HG02588 (cell line): ENCODE data around the gene C1R.
A peak's percentile ranks its signal among the peaks of the same experiment; 100 is the strongest.

Experiments
- ATAC-seq: cut with Tn5 transposase; IDR thresholded peaks from one replicate; pipeline ENCODE4 v1.9.1; 2021; ENCODE audit warnings: mild to moderate bottlenecking, moderate library complexity; ENCODE audit not compliant: unreplicated experiment

Gene C1R

GRCh38 chr12:7092229-7092985 lies at the start of gene C1R:
Gene C1R, minus strand, starts transcription at chr12:7092445. Its CDS starts 57 bp downstream, at chr12:7092388.
- no peak for ATAC-seq

GRCh38 chr12:7141351-7142005 lies 49.2 kb upstream of the C1R start:
- ATAC-seq, result no peak

GRCh38 chr12:7139200-7139599 lies 47.0 kb upstream of the C1R start:
- ATAC-seq, result no peak

GRCh38 chr12:7137908-7138307 lies 45.7 kb upstream of the C1R start:
- no peak for ATAC-seq

- ATAC-seq, result no peak
Observed at GRCh38 chr12:7136676-7137075, 44.4 kb upstream of the C1R start.

GRCh38 chr12:7136071-7136470 lies 43.8 kb upstream of the C1R start:
- no peak for ATAC-seq

- ATAC-seq, result no peak
Observed at GRCh38 chr12:7134396-7135166, 42.3 kb upstream of the C1R start.

GRCh38 chr12:7131502-7131866 lies 39.2 kb upstream of the C1R start:
- no peak for ATAC-seq

- ATAC-seq, result no peak
Observed at GRCh38 chr12:7130701-7131501, 38.7 kb upstream of the C1R start.

- ATAC-seq, result peak; percentile 65
Observed at GRCh38 chr12:7129872-7130691, 37.8 kb upstream of the C1R start, which contains the start of gene CLSTN3. Gene CLSTN3, plus strand, starts transcription at chr12:7130371. Its CDS starts 278 bp downstream, at chr12:7130649.

GRCh38 chr12:7129287-7129871 lies 37.1 kb upstream of the C1R start:
- no peak for ATAC-seq

GRCh38 chr12:7128681-7129286 lies 36.5 kb upstream of the C1R start, which contains the start of gene RBP5:
Gene RBP5, minus strand, starts transcription at chr12:7128889. Its CDS starts 114 bp downstream, at chr12:7128775.
- no peak for ATAC-seq

- ATAC-seq, result no peak
Observed at GRCh38 chr12:7127916-7128626, 35.8 kb upstream of the C1R start.

- ATAC-seq, result no peak
Observed at GRCh38 chr12:7125632-7126227, 33.5 kb upstream of the C1R start.

- no peak for ATAC-seq
Observed at GRCh38 chr12:7123806-7124522, 31.7 kb upstream of the C1R start.

GRCh38 chr12:7122811-7123769 lies 30.8 kb upstream of the C1R start:
- ATAC-seq, result no peak
